ENCODE data around the gene ZBP1.

ZBP1 gene

GRCh38 chr20:57566803-57567459, 53.3 kb downstream of the ZBP1 start:
- H3K27ac ChIP-seq: no peak overlapping the region
- DNase-seq (ENCODE audit: low spot score): no peak
- no peak overlapping the region for H3K4me3 ChIP-seq
- no peak for TF ChIP-seq CTCF (IDR thresholded peaks at IDR 0.05)

DNA sequence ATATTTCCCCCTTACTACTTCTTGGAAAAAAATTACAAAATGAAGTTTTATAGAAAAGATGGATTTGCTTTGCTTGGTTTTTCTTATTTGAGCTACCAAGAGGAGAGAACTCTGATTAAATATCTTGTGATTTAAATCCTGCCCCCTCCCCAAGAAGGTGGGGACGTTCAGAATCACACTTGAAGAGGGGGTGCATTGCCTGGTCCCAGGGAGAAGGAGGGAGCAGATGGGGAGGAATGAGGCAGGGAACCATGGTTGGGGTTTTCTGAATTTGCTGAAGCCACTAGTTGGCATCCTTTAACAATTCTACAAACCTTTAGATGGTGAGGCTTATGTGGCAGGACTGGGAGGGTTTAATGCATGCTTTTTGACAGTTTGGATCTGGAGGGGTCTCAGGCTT, 53.8 kb downstream of the ZBP1 start:
- Histone ChIP-seq H3K27ac (no peak overlapping the region), H3K4me3 (no peak overlapping the region)
- no peak for TF ChIP-seq CTCF (IDR thresholded peaks at IDR 0.05)
- DNase-seq (ENCODE audit: low spot score): no peak

- Histone ChIP-seq H3K27ac (no peak overlapping the region), H3K4me3 (no peak overlapping the region)
- DNase-seq (ENCODE audit: low spot score): no peak
- no peak for TF ChIP-seq CTCF (IDR thresholded peaks at IDR 0.05)
Measured at GRCh38 chr20:57564951-57565642, 55.1 kb downstream of the ZBP1 start.

GRCh38 chr20:57564180-57564802, 55.9 kb downstream of the ZBP1 start:
- no peak overlapping the region for H3K27ac ChIP-seq
- TF ChIP-seq CTCF (IDR thresholded peaks at IDR 0.05): no peak
- H3K4me3 ChIP-seq: no peak overlapping the region
- no peak for DNase-seq (ENCODE audit: low spot score)

DNA sequence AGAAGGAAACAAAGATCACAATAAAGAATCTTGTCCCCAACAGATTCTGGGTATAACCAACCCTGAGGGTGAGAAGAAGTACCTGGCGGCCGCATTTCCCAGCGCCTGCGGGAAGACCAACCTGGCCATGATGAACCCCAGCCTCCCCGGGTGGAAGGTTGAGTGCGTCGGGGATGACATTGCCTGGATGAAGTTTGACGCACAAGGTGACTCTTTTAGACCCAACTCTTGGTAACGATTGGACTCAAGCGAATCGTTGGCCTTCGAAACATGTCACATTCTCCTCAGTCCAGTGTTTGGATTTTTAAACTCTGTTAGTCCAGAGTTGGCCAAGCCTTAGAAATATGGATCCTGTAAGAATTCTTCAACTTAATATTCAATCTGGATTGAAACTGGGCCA, 56.7 kb downstream of the ZBP1 start:
- no peak for TF ChIP-seq CTCF (IDR thresholded peaks at IDR 0.05)
- no peak for DNase-seq (ENCODE audit: low spot score)
- no peak overlapping the region for H3K27ac ChIP-seq
- no peak overlapping the region for H3K4me3 ChIP-seq

- Histone ChIP-seq H3K4me3 (no peak overlapping the region), H3K27ac (no peak overlapping the region)
- no peak for TF ChIP-seq CTCF (IDR thresholded peaks at IDR 0.05)
- no peak for DNase-seq (ENCODE audit: low spot score)
Measured at GRCh38 chr20:57562541-57563465, 57.4 kb downstream of the ZBP1 start.

Data from coronary artery (tissue), 2 donors.